ENCODE data around the gene HECW1. TPM values are rescaled to one million over a fixed set of nuclear protein-coding genes. Genes with fewer than 3 reads are reported as not detected.

Gene HECW1
- total and polyA plus RNA-seq, 2 of the 13 experiments (the other 11 are each of a cell fraction or from before 2014, with no cell fraction given): not detected

DNA sequence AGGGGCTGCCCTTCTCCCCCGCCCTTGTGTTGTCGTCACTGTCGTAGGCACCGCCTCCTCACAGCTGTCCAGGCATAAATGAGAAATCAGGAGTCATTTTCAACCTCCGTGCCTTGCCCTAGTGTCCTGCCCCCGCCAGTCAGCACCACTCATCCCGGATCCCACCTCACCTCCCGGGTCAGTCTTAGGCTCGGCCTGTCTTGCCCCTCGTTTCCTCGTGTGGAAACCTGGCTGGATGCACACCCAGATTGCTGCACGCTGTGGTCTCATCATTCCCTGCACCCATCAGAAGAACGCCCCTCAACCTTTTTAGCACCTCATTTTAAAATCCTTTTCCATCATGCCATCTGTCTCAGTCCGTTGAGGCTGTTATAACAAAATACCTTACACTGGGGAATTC, 213.1 kb downstream of the HECW1 start (continued):
- TF ChIP-seq, protein P1, sequence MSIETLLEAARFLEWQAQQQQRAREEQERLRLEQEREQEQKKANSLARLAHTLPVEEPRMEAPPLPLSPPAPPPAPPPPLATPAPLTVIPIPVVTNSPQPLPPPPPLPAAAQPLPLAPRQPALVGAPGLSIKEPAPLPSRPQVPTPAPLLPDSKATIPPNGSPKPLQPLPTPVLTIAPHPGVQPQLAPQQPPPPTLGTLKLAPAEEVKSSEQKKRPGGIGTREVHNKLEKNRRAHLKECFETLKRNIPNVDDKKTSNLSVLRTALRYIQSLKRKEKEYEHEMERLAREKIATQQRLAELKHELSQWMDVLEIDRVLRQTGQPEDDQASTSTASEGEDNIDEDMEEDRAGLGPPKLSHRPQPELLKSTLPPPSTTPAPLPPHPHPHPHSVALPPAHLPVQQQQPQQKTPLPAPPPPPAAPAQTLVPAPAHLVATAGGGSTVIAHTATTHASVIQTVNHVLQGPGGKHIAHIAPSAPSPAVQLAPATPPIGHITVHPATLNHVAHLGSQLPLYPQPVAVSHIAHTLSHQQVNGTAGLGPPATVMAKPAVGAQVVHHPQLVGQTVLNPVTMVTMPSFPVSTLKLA (IDR thresholded peaks at IDR 0.05): no peak
- TF ChIP-seq, protein P2, sequence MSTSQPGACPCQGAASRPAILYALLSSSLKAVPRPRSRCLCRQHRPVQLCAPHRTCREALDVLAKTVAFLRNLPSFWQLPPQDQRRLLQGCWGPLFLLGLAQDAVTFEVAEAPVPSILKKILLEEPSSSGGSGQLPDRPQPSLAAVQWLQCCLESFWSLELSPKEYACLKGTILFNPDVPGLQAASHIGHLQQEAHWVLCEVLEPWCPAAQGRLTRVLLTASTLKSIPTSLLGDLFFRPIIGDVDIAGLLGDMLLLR (CRISPR knock-in tag; IDR thresholded peaks at IDR 0.05): no peak
- no peak for TF ChIP-seq ISL2 (CRISPR knock-in tag; IDR thresholded peaks at IDR 0.05)

DNA sequence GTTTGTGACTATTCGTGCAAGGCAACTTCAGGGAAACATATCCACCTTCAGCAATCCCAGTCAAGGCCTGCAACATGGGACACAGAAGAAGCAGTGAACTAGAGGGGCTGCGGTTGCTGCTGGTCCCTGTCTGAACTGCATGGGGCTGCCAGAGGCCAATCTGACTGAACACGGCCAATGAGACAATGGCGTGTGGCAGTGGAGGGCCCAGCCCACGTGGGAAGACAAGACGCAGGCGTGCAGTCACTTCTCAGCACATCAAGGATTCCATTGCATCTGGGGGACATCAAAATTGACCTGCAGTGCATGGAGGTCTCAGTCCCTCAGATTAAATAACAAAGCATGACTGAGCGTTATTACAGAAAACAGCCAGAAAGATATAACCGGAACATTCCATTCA, 215.9 kb downstream of the HECW1 start:
- peak; percentile 23; the same call in 1 of the 2 replicates for TF ChIP-seq NFE2L2 (IDR thresholded peaks at IDR 0.05; ENCODE audit: low read length)
- TF ChIP-seq CBX5 (CRISPR knock-in tag; IDR thresholded peaks at IDR 0.05; ENCODE audit: borderline replicate concordance): no peak
- Histone ChIP-seq H2AFZ (ENCODE audit: low read length) (no peak overlapping the region), H4K20me1 (ENCODE audit: insufficient read depth, low read length) (no peaks in the 10 kb centered on the region), H3K4me2 (ENCODE audit: low read depth, low read length) (no peak overlapping the region), H3K79me2 (ENCODE audit: insufficient read depth, low read length) (no peaks in the 10 kb centered on the region), H3K36me3 (replicated peaks in 1 of 2; ENCODE audit: control insufficient read depth in 1 of 2, insufficient read depth in 2 of 2, low read length in 2 of 2) (no peaks in the 10 kb centered on the region), H3K27ac (ENCODE audit: extremely low read length, insufficient read depth, low read length) (no peak overlapping the region), H3K9me3 (ENCODE audit: low read length) (no peaks in the 10 kb centered on the region), H3K4me1 (ENCODE audit: insufficient read depth, low read length) (no peaks in the 10 kb centered on the region), H3K27me3 (ENCODE audit: control insufficient read depth in 1 of 2, insufficient read depth in 2 of 2, low read length in 2 of 2) (0 out of 5 replicates have a peak, but pooled peaks cover 0 to 2% of the 10 kb centered on the region in 2 experiments), H3K4me3 (replicated peaks in 1 of 3; ENCODE audit: insufficient read depth in 1 of 3, low read depth in 2 of 3, low read length in 3 of 3) (no peak overlapping the region), H3K9ac (ENCODE audit: insufficient read depth, low read depth, low read length) (no peak overlapping the region)
- DNase-seq (ENCODE audit: low spot score) (no peak), FAIRE-seq (no peak), ATAC-seq (no peak)
- BruUV-seq (replicated peaks): no TSS peak
- intact Hi-C loops (cut with micrococcal nuclease; ENCODE audit: unreplicated experiment) (no loop called here), in situ Hi-C loops (cut with HindIII; ENCODE audit: extremely low pct_ligation_motif_present, low pct_unique_long_range_greater_than_20kb) (no loop called here)
- ChIA-PET CTCF (ENCODE audit: low intra/inter-chr PET ratio, low total read pairs) (no interaction called here), POLR2A (no interaction called here)
- WGBS (ENCODE audit: low lambda C conversion rate): 77% methylated on average over 9 of the region's 9 CpGs

Measured in HepG2 (cell line).